ENCODE measurements around the gene ADNP2. TPM values are rescaled to one million over a fixed set of nuclear protein-coding genes. Genes with fewer than 3 reads are reported as not detected.

The ADNP2 gene
- total RNA-seq, 4 donors from 2014 or later = 18.1 to 22.6 (median 19.9) TPM

GRCh38 chr18:80148326-80149199, 39.5 kb downstream of the ADNP2 start:
- intact Hi-C loops (cut with DNase I; ENCODE audit: low total_unique reads) = no loop called here
- peak in 1 of 2 donors; percentile 84 for DNase-seq (ENCODE audit: low spot score in 2 of 2)
- peak overlapping the region; percentile 29 for H3K4me3 ChIP-seq (ENCODE audit: low read depth, poor library complexity, severe bottlenecking)
- TF ChIP-seq, protein P1, sequence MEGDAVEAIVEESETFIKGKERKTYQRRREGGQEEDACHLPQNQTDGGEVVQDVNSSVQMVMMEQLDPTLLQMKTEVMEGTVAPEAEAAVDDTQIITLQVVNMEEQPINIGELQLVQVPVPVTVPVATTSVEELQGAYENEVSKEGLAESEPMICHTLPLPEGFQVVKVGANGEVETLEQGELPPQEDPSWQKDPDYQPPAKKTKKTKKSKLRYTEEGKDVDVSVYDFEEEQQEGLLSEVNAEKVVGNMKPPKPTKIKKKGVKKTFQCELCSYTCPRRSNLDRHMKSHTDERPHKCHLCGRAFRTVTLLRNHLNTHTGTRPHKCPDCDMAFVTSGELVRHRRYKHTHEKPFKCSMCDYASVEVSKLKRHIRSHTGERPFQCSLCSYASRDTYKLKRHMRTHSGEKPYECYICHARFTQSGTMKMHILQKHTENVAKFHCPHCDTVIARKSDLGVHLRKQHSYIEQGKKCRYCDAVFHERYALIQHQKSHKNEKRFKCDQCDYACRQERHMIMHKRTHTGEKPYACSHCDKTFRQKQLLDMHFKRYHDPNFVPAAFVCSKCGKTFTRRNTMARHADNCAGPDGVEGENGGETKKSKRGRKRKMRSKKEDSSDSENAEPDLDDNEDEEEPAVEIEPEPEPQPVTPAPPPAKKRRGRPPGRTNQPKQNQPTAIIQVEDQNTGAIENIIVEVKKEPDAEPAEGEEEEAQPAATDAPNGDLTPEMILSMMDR (IDR thresholded peaks at IDR 0.05) = no peak
- no peak for TF ChIP-seq POLR2A (IDR thresholded peaks at IDR 0.05)
- 48 to 63% methylated on average over 34 of the region's 34 CpGs for WGBS, 2 donors

DNA sequence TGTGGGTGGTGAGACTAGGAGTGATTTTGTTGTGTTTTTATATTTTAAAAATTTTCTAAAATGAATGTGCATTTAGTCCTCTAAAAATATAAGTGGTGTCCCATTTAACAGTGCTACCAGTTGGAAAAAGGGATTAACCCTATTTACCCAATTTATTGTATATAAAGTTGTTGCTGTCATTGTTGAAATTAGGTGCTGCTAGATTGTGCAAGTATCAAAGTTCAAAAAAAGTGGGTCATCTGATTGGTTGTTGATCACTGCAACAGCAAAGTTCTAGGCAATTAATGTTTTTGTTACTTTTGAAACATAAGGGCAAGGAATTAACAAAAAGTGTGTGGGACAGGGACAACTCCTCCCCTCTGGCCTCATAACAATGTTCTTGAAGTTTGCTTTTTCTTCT, 40.6 kb downstream of the ADNP2 start:
- TF ChIP-seq, protein P1 (IDR thresholded peaks at IDR 0.05) = no peak
- no peak for TF ChIP-seq POLR2A (IDR thresholded peaks at IDR 0.05)
- no peak overlapping the region for H3K4me3 ChIP-seq (ENCODE audit: low read depth, poor library complexity, severe bottlenecking)
- intact Hi-C loops (cut with DNase I; ENCODE audit: low total_unique reads) = no loop called here
- DNase-seq (ENCODE audit: low spot score in 2 of 2) = no peak

- no peak overlapping the region for H3K4me3 ChIP-seq (ENCODE audit: low read depth, poor library complexity, severe bottlenecking)
- TF ChIP-seq, protein P1 (IDR thresholded peaks at IDR 0.05) = no peak
- TF ChIP-seq POLR2A (IDR thresholded peaks at IDR 0.05) = no peak
- intact Hi-C loops (cut with DNase I; ENCODE audit: low total_unique reads) = no loop called here
- 59 to 69% methylated on average over 6 of the region's 6 CpGs for WGBS, 2 donors
- peak in 1 of 2 donors; percentile 81 for DNase-seq (ENCODE audit: low spot score in 2 of 2)
Observed at GRCh38 chr18:80154293-80154692, 45.2 kb downstream of the ADNP2 start.

GRCh38 chr18:80157708-80158343, 48.8 kb downstream of the ADNP2 start:
- no peak for TF ChIP-seq POLR2A (IDR thresholded peaks at IDR 0.05)
- TF ChIP-seq, protein P1 (IDR thresholded peaks at IDR 0.05) = peak in 1 of 3 donors; percentile 65
- intact Hi-C loops (cut with DNase I; ENCODE audit: low total_unique reads) = no loop called here
- DNase-seq (ENCODE audit: low spot score in 2 of 2) = peak; percentile 72 to 94
- 38 to 41% methylated on average over 8 of the region's 8 CpGs for WGBS, 2 donors
- H3K4me3 ChIP-seq (ENCODE audit: low read depth, poor library complexity, severe bottlenecking) = no peak overlapping the region

- TF ChIP-seq, protein P1 (IDR thresholded peaks at IDR 0.05) = no peak
- TF ChIP-seq POLR2A (IDR thresholded peaks at IDR 0.05) = no peak
- WGBS, 2 donors = 76 to 77% methylated on average over 5 of the region's 5 CpGs
- no peak overlapping the region for H3K4me3 ChIP-seq (ENCODE audit: low read depth, poor library complexity, severe bottlenecking)
- intact Hi-C loops (cut with DNase I; ENCODE audit: low total_unique reads) = no loop called here
- DNase-seq (ENCODE audit: low spot score in 2 of 2) = no peak
Observed at GRCh38 chr18:80158365-80158764, 49.3 kb downstream of the ADNP2 start.
